Bronchial epithelial cell (primary cell): ENCODE measurements around the gene PTGS2. TPM values are rescaled to one million over a fixed set of nuclear protein-coding genes. Genes with fewer than 3 reads are reported as not detected.
"Not testable (repeated sequence)": the region's sequence is repeated elsewhere in the genome, so short reads cannot be mapped to it uniquely, and the experiment has no call there.

Source experiments
- DNase-seq: peaks from one replicate; pipeline ENCODE4 v3.0.0-alpha.2; 2010; ENCODE audit warnings: low read depth
- FAIRE-seq: peaks from 2 replicates; lab custom pipeline; 2011; peaks lifted over from hg19 to GRCh38; lab: Jason Lieb, UNC
- H3K27me3 ChIP-seq: 2 replicates; pipeline ENCODE4 v1.5.1; 2011; ENCODE audit warnings: low read length; ENCODE audit not compliant: control insufficient read depth, insufficient read depth
- H3K36me3 ChIP-seq: 2 replicates; pipeline ENCODE4 v1.5.1; 2011; ENCODE audit warnings: low read length; ENCODE audit not compliant: control insufficient read depth, insufficient read depth
- H3K4me3 ChIP-seq: 2 replicates; pipeline ENCODE4 v1.5.1; 2011; ENCODE audit warnings: mild to moderate bottlenecking, low read depth, low read length, control low read depth
- CTCF ChIP-seq: IDR thresholded peaks from 2 replicates; pipeline ENCODE4 v1.5.1; 2011; ENCODE audit warnings: mild to moderate bottlenecking, moderate library complexity, low read length, control low read depth, inconsistent platforms; ENCODE audit not compliant: insufficient read depth, severe bottlenecking
- total RNA-seq: library from RNA; depleted of rRNA; stranded (reverse); fragments of >200 nt; gene quantifications from 2 replicates; pipeline ENCODE4 v1.2.1, GENCODE V29; 2014

The PTGS2 gene
- total RNA-seq, 1 donor from 2014 or later: 22.1 TPM

- no peaks in the 10 kb centered on the region for H3K36me3 ChIP-seq
- no peak for TF ChIP-seq CTCF
- DNase-seq: no peak
- H3K4me3 ChIP-seq: no peak overlapping the region
- H3K27me3 ChIP-seq: no peaks in the 10 kb centered on the region
- no peak for FAIRE-seq
Measured at GRCh38 chr1:186653312-186653711, 26.9 kb downstream of the PTGS2 start.

- FAIRE-seq: no peak
- H3K4me3 ChIP-seq: no peak overlapping the region
- no peak for TF ChIP-seq CTCF
- H3K27me3 ChIP-seq: no peaks in the 10 kb centered on the region
- peak; percentile 26 for DNase-seq
- no peaks in the 10 kb centered on the region for H3K36me3 ChIP-seq
Measured at GRCh38 chr1:186648613-186649012, 31.6 kb downstream of the PTGS2 start.

- not testable (repeated sequence) for DNase-seq, H3K27me3 ChIP-seq, H3K36me3 ChIP-seq, FAIRE-seq, H3K4me3 ChIP-seq
Measured at GRCh38 chr1:186647985-186648384, 32.2 kb downstream of the PTGS2 start.

GRCh38 chr1:186643614-186644013 is 36.6 kb downstream of the PTGS2 start:
- no peak overlapping the region for H3K4me3 ChIP-seq
- no peaks in the 10 kb centered on the region for H3K27me3 ChIP-seq
- no peaks in the 10 kb centered on the region for H3K36me3 ChIP-seq
- peak; percentile 86 for DNase-seq
- FAIRE-seq: no peak
- TF ChIP-seq CTCF: no peak

- not testable (repeated sequence) for H3K4me3 ChIP-seq, H3K36me3 ChIP-seq, H3K27me3 ChIP-seq, DNase-seq, FAIRE-seq
Measured at GRCh38 chr1:186637567-186637966, 42.7 kb downstream of the PTGS2 start.

GRCh38 chr1:186636786-186637185 is 43.4 kb downstream of the PTGS2 start:
- no peak for TF ChIP-seq CTCF
- Histone ChIP-seq H3K27me3 (no peaks in the 10 kb centered on the region), H3K4me3 (no peak overlapping the region), H3K36me3 (no peaks in the 10 kb centered on the region)
- FAIRE-seq: no peak
- DNase-seq: peak; percentile 58

GRCh38 chr1:186634511-186634910 is 45.7 kb downstream of the PTGS2 start:
- Histone ChIP-seq H3K27me3 (no peaks in the 10 kb centered on the region), H3K4me3 (no peak overlapping the region), H3K36me3 (no peaks in the 10 kb centered on the region)
- FAIRE-seq: no peak
- no peak for TF ChIP-seq CTCF
- no peak for DNase-seq
